DMS79 (cell line): ENCODE data around the gene TUBA3D.
A peak's percentile ranks its signal among the peaks of the same experiment; 100 is the strongest.
"Not testable (repeated sequence)": the region's sequence is repeated elsewhere in the genome, so short reads cannot be mapped to it uniquely, and the experiment has no call there.

ENCODE experiments used
- DNase-seq: peaks from one replicate; lab custom pipeline; 2025; lab: John Stamatoyannopoulos, UW

Gene TUBA3D

GRCh38 chr2:131514408-131515166 is 38.7 kb downstream of the TUBA3D start:
- not testable (repeated sequence) for DNase-seq

- not testable (repeated sequence) for DNase-seq
These were observed 39.3 kb downstream of the TUBA3D start for GRCh38 chr2:131515235-131515634.

- DNase-seq, result no peak
These were observed 40.1 kb downstream of the TUBA3D start for GRCh38 chr2:131516011-131516410.

- not testable (repeated sequence) for DNase-seq
These were observed 40.7 kb downstream of the TUBA3D start for GRCh38 chr2:131516621-131517020.

- DNase-seq, result no peak
These were observed 41.4 kb downstream of the TUBA3D start for GRCh38 chr2:131517106-131517831.

GRCh38 chr2:131517856-131518255 is 41.9 kb downstream of the TUBA3D start:
- not testable (repeated sequence) for DNase-seq

- not testable (repeated sequence) for DNase-seq
These were observed 42.6 kb downstream of the TUBA3D start for GRCh38 chr2:131518531-131518930.

- DNase-seq, result no peak
These were observed 43.5 kb downstream of the TUBA3D start for GRCh38 chr2:131519466-131519865.

- not testable (repeated sequence) for DNase-seq
These were observed 44.1 kb downstream of the TUBA3D start for GRCh38 chr2:131519871-131520470.

GRCh38 chr2:131520526-131520925 is 44.6 kb downstream of the TUBA3D start:
- no peak for DNase-seq

- DNase-seq, result not testable (repeated sequence)
These were observed 45.6 kb downstream of the TUBA3D start for GRCh38 chr2:131521524-131521923.

GRCh38 chr2:131521961-131522781 is 46.3 kb downstream of the TUBA3D start:
- no peak for DNase-seq

- DNase-seq, result not testable (repeated sequence)
These were observed 49.3 kb downstream of the TUBA3D start for GRCh38 chr2:131525256-131525655.

GRCh38 chr2:131527131-131528001 is 51.4 kb downstream of the TUBA3D start, which contains the start of gene CCDC74A:
Gene CCDC74A (plus strand): TSS chr2:131527888. CDS start chr2:131527971, 83 bp downstream.
- DNase-seq, result peak; percentile 50

GRCh38 chr2:131528981-131529863 is 53.3 kb downstream of the TUBA3D start:
- not testable (repeated sequence) for DNase-seq

GRCh38 chr2:131529864-131530445 is 54.0 kb downstream of the TUBA3D start:
- DNase-seq, result not testable (repeated sequence)

GRCh38 chr2:131530626-131531344 is 54.9 kb downstream of the TUBA3D start:
- not testable (repeated sequence) for DNase-seq

GRCh38 chr2:131531547-131532185 is 55.7 kb downstream of the TUBA3D start:
- DNase-seq, result not testable (repeated sequence)
